GM23338 (cell line): ENCODE data around the gene PTPRS. TPM values are rescaled to one million over a fixed set of nuclear protein-coding genes. Genes with fewer than 3 reads are reported as not detected.

Experiments used
- ATAC-seq: fragments of 200-7000 bp; cut with Tn5 transposase; 3 replicates; pipeline ENCODE4 v1.9.1; 2020
- DNase-seq: peaks from one replicate; pipeline ENCODE4 v3.0.0-alpha.2; 2015; ENCODE audit warnings: low spot score
- H2AFZ ChIP-seq: fragments of 200-600 bp; sonication (generic); 2 replicates; pipeline ENCODE4 v1.8.0; 2016; ENCODE audit warnings: antibody characterized with exemption, mild to moderate bottlenecking, moderate library complexity
- H3F3A ChIP-seq: fragments of 200-600 bp; sonication (generic); replicated peaks from 2 replicates; pipeline ENCODE4 v1.8.0; 2017; ENCODE audit warnings: antibody characterized with exemption, mixed run types, low read depth
- H3K27ac ChIP-seq: fragments of 200-600 bp; sonication (generic); 2 replicates; pipeline ENCODE4 v1.6.1; 2016; ENCODE audit warnings: low read depth
- H3K27me3 ChIP-seq: fragments of 200-600 bp; sonication (generic); 2 replicates; pipeline ENCODE4 v1.8.0; 2016; ENCODE audit warnings: mild to moderate bottlenecking, mixed run types, moderate library complexity; ENCODE audit not compliant: insufficient read depth
- H3K36me3 ChIP-seq: fragments of 200-600 bp; sonication (generic); 2 replicates; pipeline ENCODE4 v1.8.0; 2016; ENCODE audit warnings: mild to moderate bottlenecking; ENCODE audit not compliant: insufficient read depth
- H3K4me1 ChIP-seq: fragments of 200-600 bp; sonication (generic); 2 replicates; pipeline ENCODE4 v1.8.0; 2016; ENCODE audit warnings: mild to moderate bottlenecking, moderate library complexity; ENCODE audit not compliant: insufficient read depth
- H3K4me2 ChIP-seq: fragments of 200-600 bp; sonication (generic); 2 replicates; pipeline ENCODE4 v1.7.1; 2017; ENCODE audit warnings: mixed run types
- H3K4me3 ChIP-seq: fragments of 200-600 bp; sonication (generic); 2 replicates; pipeline ENCODE4 v1.6.1; 2016; ENCODE audit warnings: mixed run types
- H3K79me2 ChIP-seq: fragments of 200-600 bp; sonication (generic); replicated peaks from 2 replicates; pipeline ENCODE4 v1.8.0; 2017; ENCODE audit warnings: mild to moderate bottlenecking; ENCODE audit not compliant: insufficient read depth
- H3K9me2 ChIP-seq: fragments of 200-600 bp; sonication (generic); 2 replicates; pipeline ENCODE4 v1.8.0; 2017; ENCODE audit not compliant: insufficient read depth
- H4K20me1 ChIP-seq: fragments of 200-600 bp; sonication (generic); replicated peaks from 2 replicates; pipeline ENCODE4 v1.8.0; 2017; ENCODE audit warnings: mild to moderate bottlenecking; ENCODE audit not compliant: insufficient read depth
- H3K27ac Mint-ChIP-seq: 2 replicates; pipeline ENCODE4 v1.8.0; 2020; ENCODE audit warnings: inconsistent platforms, mild to moderate bottlenecking, moderate library complexity, mixed read lengths
- H3K27me3 Mint-ChIP-seq: 3 replicates; pipeline ENCODE4 v1.8.0; 2022; ENCODE audit warnings: low read depth, mild to moderate bottlenecking, moderate library complexity, mixed read lengths, inconsistent platforms; ENCODE audit not compliant: insufficient read depth, poor library complexity
- H3K36me3 Mint-ChIP-seq: 3 replicates; pipeline ENCODE4 v1.8.0; 2021; ENCODE audit warnings: low read depth, mild to moderate bottlenecking, inconsistent platforms, moderate library complexity, mixed read lengths
- H3K4me1 Mint-ChIP-seq: 3 replicates; pipeline ENCODE4 v1.8.0; 2020; ENCODE audit warnings: mild to moderate bottlenecking, inconsistent platforms, mixed read lengths
- H3K4me3 Mint-ChIP-seq: 3 replicates; pipeline ENCODE4 v1.8.0; 2021; ENCODE audit warnings: moderate library complexity, mild to moderate bottlenecking, inconsistent platforms, mixed read lengths
- H3K9me3 Mint-ChIP-seq: 3 replicates; pipeline ENCODE4 v1.8.0; 2020; ENCODE audit warnings: moderate library complexity, mild to moderate bottlenecking, inconsistent platforms, mixed read lengths
- CREB1 ChIP-seq: fragments of 250-450 bp; sonication (Bioruptor Pico); IDR thresholded peaks from 2 replicates; pipeline ENCODE4 v1.5.0; 2020; ENCODE audit warnings: low read depth, mild to moderate bottlenecking, moderate library complexity
- CTCF ChIP-seq, 2 experiments: fragments of 200-600 bp in 1 of 2; sonication (generic) in 1 of 2; conservative IDR thresholded peaks; 2 replicates each; pipeline versions ENCODE4 v1.5.1 to v1.6.1; 2016 to 2017; ENCODE audit warnings: antibody characterized with exemption in 2 of 2, low read depth in 2 of 2, mild to moderate bottlenecking in 2 of 2, moderate library complexity in 1 of 2
- ETS1 ChIP-seq: IDR thresholded peaks from 2 replicates; pipeline ENCODE4 v1.6.1; 2016; ENCODE audit warnings: antibody characterized with exemption
- EZH2 ChIP-seq: fragments of 200-600 bp; sonication (generic); IDR thresholded peaks from one replicate; pipeline ENCODE4 v1.8.0; 2017; ENCODE audit warnings: antibody characterized with exemption, mild to moderate bottlenecking, low read depth; ENCODE audit not compliant: unreplicated experiment
- EZH2phosphoT487 ChIP-seq: fragments of 200-600 bp; sonication (generic); IDR thresholded peaks from one replicate; pipeline ENCODE4 v1.8.1; 2018; ENCODE audit warnings: antibody characterized with exemption; ENCODE audit not compliant: unreplicated experiment
- JUNB ChIP-seq: IDR thresholded peaks from one replicate; pipeline ENCODE4 v1.6.1; 2016; ENCODE audit warnings: antibody characterized with exemption; ENCODE audit not compliant: unreplicated experiment
- NANOG ChIP-seq: IDR thresholded peaks from 2 replicates; pipeline ENCODE4 v1.6.1; 2016; ENCODE audit warnings: antibody characterized with exemption, borderline replicate concordance
- POLR2AphosphoS5 ChIP-seq: IDR thresholded peaks from 2 replicates; pipeline ENCODE4 v1.6.1; 2016; ENCODE audit warnings: antibody characterized with exemption, low read depth
- REST ChIP-seq: IDR thresholded peaks from one replicate; pipeline ENCODE4 v1.6.1; 2018; ENCODE audit warnings: antibody characterized with exemption; ENCODE audit not compliant: unreplicated experiment
- ZNF114 ChIP-seq: fragments of 250-450 bp; sonication (Bioruptor Pico); IDR thresholded peaks from 2 replicates; pipeline ENCODE4 v1.5.0; 2020; ENCODE audit warnings: mild to moderate bottlenecking, moderate library complexity
- ZNF331 ChIP-seq: fragments of 250-450 bp; sonication (Bioruptor Pico); IDR thresholded peaks from 2 replicates; pipeline ENCODE4 v1.5.0; 2020; ENCODE audit warnings: low read depth, mild to moderate bottlenecking, moderate library complexity
- polyA plus RNA-seq: library from polyadenylated mRNA; unstranded; fragments of >200 nt; fragmentation: Nextera tagmentation; extraction: Ambion mirVana; gene quantifications from 2 replicates; pipeline ENCODE4 v1.2.1, GENCODE V29; 2016
- total RNA-seq: library from RNA; depleted of rRNA; stranded (reverse); fragments of >200 nt; shearing (Covaris generic); gene quantifications from 2 replicates; pipeline ENCODE4 v1.2.3, GENCODE V29; 2014

The PTPRS gene
- total and polyA plus RNA-seq, 2 experiments from 2014 or later: 20.7 to 290 TPM

- TF ChIP-seq CTCF (conservative IDR thresholded peaks at IDR 0.05; ENCODE audit: low read depth in 2 of 2): no peak
- no peak for TF ChIP-seq POLR2AphosphoS5
- TF ChIP-seq NANOG: no peak
- no peak for TF ChIP-seq ZNF114 (CRISPR knock-in tag)
- no peak for TF ChIP-seq REST
- no peak for TF ChIP-seq JUNB
Observed at GRCh38 chr19:5369304-5369703, 28.7 kb upstream of the PTPRS start (continued).

- Histone ChIP-seq H3K4me3 (no peak overlapping the region), H3K4me1 (no peaks in the 10 kb centered on the region), H3K4me2 (no peak overlapping the region), H3K9me2 (no peaks in the 10 kb centered on the region), H4K20me1 (no peaks in the 10 kb centered on the region), H3F3A (no peaks in the 10 kb centered on the region), H3K79me2 (no peaks in the 10 kb centered on the region), H3K27me3 (no peaks in the 10 kb centered on the region), H2AFZ (no peak overlapping the region), H3K36me3 (no peaks in the 10 kb centered on the region), H3K27ac (no peak overlapping the region)
- Mint-ChIP-seq H3K27ac (no peak overlapping the region), H3K36me3 (no peaks in the 10 kb centered on the region), H3K9me3 (no peaks in the 10 kb centered on the region), H3K4me1 (peaks cover 4% of the 10 kb centered on the region), H3K4me3 (no peak overlapping the region), H3K27me3 (peaks cover 5% of the 10 kb centered on the region)
- ATAC-seq (no peak), DNase-seq (no peak)
- TF ChIP-seq ETS1 (no peak), ZNF331 (no peak), CREB1 (CRISPR knock-in tag) (no peak), JUNB (no peak), EZH2 (no peak), EZH2phosphoT487 (no peak), CTCF (conservative IDR thresholded peaks at IDR 0.05; ENCODE audit: low read depth in 2 of 2) (no peak)
Observed at GRCh38 chr19:5367530-5368133, 27.0 kb upstream of the PTPRS start.
